ENCODE data around the gene NUDT17.

Gene NUDT17

DNA sequence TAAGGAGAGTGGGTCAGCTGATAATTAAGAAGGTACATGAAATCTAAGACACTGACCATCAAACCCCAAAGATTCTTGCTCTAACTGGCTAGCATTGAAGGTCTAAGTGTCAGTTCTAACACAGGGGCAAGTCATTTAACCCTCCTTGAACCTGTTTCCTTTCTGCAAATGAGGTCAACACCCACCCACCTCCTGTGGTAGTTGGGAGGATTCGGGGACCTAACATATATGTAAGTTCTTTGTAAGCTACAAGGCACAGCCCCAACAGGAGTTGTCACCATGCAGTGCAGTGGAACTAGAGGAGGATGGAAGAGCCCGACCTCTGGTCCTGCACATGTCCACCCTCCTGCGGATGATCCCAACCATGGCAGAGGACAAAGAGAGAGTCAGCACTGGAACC is 2.4 kb downstream of the NUDT17 start:
- no peak for DNase-seq (ENCODE audit: low spot score)

DNA sequence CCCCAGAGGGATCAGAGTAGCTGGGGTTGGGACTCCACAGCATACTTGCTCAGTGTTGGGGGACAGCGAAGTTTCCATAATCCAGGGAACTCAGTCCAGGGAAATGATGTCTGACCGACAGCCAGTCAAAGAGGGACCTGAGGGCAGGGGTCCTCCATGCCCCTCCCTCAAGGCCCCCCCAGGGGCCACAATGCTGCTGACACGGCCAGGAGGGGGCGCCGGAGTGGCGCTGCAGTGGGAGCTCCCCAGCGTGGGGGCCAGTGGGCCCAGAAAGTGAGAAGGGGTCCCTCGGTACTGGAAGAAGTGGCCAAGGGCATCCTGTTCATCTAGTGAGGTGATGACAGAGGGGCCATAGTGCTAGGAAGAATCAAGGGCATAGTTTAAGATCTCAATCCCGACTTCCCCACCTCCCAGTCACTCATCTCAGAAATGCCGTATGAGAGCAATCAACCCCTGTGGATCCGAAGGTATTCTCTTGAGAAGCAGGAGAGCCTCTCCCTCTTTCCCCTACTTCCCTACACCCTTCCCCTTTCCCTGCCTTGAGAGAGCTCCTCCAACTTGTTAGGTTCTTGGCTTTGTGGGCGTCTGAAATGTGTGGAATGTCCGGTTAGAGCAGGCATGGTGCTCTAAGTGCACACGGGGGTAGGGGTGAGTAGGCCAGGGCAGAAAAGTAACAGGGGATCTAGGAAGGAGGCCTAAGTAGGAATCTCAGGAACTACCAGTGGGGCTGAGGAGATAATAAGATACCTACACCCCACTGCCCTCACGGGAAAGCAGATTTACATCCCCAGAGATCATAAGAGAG is 4.1 kb downstream of the NUDT17 start:
- peak; percentile 63 for DNase-seq (ENCODE audit: low spot score)

DNA sequence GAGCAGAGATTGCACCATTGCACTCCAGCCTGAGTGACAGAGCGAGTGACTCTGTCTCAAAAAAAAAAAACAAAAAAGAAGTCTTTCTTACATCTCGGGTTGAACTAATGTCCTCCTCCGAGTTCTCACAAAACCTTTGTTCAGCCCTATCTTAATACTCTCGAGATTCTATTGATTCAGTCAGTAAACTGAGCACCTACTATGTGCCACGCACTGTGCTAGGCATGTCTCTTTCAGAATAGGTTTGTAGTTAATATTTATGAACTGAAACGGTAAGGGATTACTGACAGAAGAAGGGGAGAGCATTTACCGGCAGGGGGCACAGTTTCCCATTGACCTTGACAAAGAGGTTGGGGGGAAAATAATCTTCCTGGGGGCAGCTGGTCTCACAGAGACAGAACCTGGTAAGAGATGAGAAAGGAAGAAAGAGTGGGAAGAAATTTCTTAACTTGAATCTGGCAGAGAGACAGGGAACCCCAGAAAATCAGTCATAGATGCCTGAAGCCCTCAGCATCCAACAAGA is 10.1 kb downstream of the NUDT17 start:
- no peak for DNase-seq (ENCODE audit: low spot score)

DNA sequence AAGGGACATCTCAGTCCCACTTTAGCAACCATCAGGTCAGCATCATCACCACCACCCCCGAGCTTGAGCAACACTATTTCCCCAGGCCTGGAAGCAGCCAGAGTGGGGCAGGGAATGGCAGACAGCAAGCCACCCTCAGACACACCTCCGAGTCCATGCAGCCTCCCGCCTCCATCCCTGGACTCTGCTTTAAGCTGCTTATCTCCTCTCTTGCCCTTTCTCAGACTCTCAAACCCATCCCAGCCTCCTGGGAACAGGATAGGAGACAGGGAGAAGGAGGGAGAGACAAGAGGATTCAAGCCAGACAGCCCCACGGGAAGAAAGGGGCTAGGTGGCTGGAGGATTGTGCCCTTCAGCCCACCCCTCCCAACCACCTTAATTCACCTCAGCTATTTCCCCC is 11.7 kb downstream of the NUDT17 start:
- no peak for DNase-seq (ENCODE audit: low spot score)

DNA sequence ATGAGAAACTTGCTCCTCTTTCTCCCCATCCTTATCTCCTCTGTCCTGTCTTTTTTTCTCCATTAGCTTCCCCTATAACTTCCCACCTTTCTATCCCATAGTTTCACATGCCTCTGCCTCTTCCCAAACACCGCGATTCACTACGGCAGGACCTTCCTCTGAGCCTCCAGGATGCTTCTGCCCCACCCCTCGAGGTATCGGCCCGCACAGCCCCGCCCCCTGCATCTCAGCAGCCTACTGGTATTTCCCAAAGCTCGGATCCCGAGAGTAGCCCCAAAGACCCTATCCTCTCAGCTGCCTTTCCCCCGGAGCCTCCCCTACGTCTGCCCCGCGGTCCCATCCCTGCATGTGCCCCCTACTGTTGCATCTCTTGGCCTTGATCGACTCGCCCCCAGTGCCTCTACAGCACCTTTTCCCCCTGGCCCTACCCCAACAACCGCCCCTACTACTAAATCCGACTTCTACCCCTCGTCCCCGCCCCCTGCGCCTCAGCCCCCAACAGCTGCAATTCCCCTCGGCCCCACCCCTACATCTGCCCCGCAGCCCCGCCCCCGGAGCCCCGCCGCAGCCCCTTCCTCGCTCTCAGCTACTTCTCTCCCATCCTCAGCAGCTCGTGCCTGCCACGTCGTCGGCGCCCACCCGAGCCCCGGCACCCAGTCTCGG is 12.9 kb downstream of the NUDT17 start:
- peak; percentile 64 for DNase-seq (ENCODE audit: low spot score)

DNA sequence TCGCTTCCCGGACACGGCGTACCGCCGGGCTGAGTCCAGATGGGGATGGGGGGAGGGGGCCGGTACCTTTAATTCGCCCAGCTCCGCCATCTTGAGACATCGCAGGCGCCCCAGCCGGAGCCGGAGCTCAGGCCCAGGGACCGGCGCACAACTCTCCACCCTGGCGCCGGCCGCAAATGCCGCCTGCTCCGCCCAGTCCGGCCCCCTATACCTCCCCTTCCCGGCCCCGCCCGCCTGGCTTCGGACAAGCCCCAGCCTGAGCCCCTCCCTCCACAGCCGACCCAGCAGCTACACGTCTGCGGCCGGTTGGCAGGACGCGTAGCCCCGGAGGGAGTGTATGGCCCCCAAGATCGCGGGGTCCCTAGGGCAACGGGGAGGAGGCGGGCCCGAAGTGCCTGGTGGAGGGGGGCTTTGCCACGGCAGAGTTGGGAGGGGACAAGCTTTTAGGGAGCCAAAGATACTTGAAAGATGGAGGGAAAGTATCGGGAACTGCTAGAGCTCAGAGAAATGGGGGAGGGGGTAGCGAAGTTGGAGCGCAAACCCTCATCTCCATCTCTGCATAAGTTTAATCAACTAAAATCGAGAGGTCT is 13.6 kb downstream of the NUDT17 start, which contains the start of gene PIAS3:
Gene PIAS3, minus strand, starts transcription at position 181 of the 590 bp plus-strand sequence. Its CDS starts 91 bp downstream, at position 90.
- DNase-seq (ENCODE audit: low spot score) = peak; percentile 97

DNA sequence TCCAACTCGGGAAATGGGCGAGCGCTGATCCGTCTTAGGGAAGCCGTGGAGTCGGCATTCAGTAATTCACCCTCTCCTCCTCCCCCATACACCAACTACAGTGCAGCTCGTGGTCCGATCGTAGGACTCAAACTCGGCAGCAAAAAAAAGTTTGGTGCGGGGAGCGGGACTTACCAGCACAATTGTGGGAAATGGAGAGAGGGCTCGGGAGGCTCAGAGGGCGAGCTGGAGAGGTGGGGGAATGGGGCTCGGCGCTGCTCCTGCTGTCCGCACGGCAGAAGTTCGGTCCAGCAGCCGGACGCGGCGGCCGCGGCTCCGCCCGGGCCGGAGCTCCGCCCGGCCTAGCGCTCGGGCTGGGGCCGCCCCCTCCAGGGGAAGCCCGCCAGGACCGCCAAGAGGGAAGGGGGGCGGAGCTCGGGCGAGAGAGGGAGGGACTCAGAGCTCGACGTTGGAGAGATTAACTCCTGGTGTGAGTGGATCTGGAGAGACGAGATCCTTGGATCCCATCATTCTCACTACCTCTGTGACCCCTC is 14.1 kb downstream of the NUDT17 start:
- DNase-seq (ENCODE audit: low spot score) = peak; percentile 97

DNA sequence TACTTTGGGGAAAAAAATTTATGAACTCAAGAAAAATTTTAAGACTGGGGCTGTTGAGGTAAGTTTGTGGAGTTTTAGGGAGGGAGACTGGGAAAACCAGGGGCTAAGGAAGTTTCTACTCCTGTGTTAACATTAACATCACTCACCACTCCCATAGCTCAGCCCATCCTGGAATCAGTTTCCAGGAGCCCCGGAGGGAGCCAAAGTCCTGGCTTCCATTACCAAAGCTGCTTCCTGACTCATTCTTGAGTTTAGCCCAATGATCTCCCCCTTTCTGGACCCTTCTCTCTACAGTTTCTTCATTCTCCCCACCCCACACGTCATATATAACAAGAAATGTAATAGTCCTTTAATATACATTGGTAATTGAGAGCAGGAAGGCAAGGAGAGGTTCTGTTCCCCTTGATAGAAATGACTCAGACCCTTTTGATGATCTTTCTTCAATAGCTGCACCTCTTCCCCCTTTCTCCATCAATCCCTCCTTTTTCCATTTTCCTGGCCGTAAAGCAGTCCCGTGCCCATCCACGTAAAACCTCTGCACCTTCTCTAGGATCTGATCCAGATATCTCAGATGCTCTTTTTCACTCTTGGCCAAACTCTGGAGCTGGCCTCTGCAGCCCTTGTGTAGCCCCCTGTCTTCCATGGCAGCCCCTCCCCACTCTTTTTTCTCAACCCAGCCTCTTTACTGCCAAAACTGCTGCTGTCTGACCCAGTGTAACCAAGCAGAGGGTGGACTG is 18.0 kb downstream of the NUDT17 start:
- no peak for DNase-seq (ENCODE audit: low spot score)

DNA sequence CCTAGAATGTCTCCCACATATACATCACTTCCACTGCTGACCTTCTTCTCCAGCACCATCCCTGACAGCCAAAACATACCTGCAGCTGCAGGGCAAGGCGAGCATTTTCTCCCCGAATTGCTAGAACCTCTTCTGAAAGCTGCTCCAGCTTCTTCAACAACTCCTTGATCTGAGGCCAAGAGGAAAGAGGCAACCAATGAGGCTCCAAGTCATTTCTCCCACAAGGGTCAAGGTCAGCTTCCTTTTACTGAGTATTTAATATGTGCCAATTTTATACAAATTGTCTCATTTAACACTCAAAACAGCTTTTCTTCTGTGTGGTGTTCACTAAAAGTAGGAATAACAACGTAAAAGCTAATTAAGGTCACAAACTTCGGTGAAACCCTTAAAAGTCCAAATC is 22.8 kb downstream of the NUDT17 start:
- DNase-seq (ENCODE audit: low spot score) = no peak

DNA sequence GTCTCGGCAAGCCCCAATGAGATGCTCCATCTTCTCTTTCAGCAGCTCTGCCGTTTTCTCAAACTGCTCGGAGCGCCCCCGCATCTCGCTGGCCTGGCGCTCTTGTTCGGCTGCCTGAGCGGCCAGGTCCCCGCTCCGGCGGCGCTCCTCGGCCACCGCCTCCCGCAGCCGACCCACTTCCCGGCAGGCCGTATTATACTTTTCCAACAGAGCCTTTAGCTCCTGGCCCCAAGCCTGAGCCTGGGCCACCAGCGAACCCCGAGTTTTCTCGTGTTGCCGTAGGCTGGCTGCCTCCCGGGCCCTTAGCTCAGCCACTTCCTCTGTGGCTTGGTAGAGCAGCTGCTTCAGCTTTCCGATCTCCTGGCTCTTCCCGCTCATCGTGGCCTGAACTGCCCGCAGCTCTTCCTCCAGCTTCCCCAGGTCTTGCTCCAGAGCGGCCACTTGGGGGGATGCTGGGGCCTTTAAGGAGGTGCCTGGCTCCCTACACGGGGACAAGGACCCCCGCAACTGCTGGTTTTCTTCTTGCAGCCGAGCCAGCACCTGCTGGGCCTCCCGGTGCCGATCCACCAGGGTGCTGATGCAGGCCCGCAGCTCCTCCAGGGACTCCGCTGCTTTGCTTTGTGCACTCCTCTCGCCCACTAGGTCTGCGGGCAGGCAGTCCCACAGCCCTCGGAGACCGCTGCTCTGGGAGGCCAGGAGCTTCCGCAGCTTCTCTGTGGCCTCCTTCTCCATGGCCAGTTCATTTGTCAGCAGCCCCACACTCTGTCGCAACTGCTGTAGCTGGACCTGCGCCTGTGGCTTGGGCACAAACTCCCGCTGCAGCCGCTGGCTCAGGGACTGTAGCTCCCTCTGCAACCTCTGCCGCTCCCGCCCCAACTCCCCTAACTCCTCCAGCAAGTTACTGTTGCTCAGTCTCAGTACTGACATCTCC is 26.8 kb downstream of the NUDT17 start:
- peak; percentile 54 for DNase-seq (ENCODE audit: low spot score)

DNA sequence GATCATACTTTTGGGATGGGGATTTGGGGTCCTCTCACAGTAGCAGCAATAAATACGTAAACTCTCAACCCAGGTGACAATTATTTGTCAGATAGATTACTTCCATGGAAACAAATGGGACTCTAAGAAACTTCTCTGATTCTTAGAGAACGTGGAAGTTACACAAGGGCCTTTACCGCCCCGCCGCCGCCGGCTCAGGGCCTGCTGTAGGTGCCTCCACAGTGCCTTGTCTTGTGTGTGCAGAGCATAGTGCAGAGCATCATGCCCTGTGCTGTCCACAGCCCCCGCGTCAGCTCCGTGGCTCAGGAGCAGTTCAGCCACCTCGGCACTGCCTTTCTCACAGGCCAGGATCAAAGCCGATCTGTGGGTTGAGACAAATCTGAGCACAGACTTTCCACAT is 29.2 kb downstream of the NUDT17 start:
- no peak for DNase-seq (ENCODE audit: low spot score)

DNA sequence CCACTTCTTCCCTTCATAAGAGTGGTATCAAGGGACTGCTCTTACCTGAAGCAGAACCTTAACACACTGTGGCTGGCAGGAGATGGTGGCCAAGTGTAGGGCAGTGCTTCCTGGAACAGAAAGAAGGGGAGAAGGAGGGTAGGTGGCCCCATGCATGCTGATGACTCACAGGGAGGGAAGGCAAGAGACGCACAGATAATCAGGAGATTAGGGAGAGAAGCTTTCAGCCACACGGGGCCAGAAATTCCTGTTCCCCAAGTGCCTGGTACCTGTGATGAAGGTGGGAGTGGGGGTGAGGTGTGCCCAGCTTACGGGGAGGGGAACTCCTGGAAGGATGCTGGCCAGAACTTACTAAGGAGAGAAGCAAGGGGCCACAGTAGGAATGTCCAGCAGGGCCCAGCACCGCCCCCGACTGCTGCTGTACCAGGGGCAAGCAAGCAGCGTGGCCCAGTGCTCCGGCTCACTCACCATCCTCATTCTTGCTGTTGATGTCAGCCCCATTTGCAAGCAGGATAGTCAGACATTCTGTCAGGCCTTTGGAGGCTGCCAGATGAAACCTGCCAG is 32.6 kb downstream of the NUDT17 start:
- no peak for DNase-seq (ENCODE audit: low spot score)

DNA sequence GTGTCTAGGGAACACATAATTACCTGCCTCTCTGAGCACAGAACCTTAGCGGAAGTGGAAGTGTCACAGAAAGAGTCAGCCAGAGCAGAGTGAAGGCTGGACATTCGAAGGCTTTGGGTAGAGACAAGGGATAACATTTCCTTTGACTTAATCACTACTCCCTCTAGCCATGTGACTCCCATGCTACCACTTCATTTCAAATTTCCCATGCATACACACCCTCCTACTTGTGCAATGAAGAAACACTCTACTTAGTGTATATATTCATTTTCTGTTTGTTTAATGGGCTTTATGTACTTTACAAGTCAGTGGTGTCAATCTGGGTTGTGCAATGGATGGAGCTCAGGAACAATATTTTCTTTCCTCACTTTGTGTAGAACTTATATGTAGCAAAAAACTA is 33.3 kb downstream of the NUDT17 start:
- DNase-seq (ENCODE audit: low spot score) = no peak

DNA sequence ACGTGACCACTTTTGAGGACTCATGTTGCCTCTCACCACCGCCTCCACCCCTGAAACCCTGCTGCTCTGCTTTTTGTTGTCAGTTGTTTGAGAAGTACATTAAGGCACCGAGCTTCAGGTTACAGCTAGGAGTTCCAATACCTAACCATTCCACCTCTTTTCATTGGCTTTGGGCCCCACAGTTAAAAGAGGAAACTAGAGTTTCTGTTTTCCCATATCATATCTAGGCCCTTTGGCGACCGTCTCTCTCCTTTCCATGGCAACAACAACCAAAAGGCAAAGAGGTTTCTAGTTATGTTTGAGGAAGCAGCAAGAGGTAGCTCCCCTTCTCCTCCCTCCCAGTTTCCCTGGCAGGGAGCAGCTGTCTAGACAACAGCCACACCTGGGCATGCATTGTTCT is 34.3 kb downstream of the NUDT17 start:
- DNase-seq (ENCODE audit: low spot score) = no peak

DNA sequence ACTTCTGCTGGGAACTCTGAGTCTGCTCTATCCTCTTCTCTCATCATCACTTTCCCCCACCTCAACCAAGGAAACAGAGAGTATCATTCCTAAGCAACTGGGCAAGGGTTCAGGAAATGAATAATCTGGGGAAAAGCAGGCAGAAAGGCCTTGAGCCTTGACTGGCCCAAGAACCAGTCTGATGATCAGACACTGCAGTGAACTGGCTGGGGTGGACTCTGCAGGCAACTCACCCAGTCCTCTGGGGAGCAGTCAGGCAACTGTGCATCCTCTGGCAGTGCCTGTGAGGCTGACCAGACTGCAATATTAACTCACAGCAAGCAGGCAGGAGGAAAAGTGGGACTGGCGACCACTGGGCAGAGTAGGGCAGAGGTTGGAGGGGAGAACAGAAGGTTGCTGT is 39.2 kb downstream of the NUDT17 start:
- peak; percentile 73 for DNase-seq (ENCODE audit: low spot score)

DNA sequence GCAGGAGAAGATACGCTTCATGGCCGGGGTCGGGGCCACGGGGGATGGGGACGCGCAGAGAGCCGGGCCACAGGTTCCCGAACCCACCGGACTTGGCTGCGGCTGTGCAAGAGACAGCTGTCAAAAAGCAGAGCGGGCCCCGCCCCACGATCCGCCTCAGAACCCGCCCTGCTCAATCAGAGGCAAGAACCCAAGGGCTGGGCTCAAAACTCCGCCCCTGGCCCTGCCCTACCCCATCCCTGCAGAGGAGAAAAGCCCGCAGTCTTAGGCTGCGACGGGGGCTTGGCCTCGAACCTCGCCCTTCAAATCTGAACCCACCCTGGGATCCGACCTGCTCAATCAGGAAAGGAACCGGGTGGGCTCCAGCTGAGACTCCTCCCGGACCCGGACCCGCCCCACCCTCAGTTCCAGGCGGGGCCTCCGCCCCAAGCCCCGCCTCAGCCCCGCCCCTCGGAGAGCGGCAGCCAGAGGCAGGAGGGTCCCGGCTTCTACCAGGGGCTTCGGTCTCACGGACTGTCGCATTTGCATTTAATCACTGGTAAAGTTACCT is 40.4 kb downstream of the NUDT17 start, which contains the start of gene ANKRD35:
Gene ANKRD35, minus strand, starts transcription at position 129 of the 550 bp plus-strand sequence. Its CDS starts 108 bp downstream, at position 21.
- peak; percentile 94 for DNase-seq (ENCODE audit: low spot score)

DNA sequence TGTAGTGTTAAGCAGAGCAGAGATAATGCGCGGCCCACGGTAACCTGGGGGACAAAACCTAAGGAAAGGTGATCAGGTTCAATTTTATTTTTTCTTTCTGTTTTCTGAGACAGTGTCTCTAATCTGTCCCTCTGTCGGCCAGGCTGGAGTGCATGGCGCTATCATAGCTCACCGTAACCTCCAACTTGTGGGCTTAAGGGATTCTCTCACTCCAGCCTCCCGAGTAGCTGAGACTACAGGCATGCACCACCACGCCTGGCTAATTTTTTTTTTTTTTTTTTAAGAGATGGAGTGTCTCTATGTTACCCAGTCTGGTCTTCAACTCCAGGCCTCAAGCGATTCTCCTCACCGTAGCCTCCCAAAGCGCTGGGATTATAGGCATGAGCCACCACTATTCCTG is 41.0 kb downstream of the NUDT17 start:
- DNase-seq (ENCODE audit: low spot score) = no peak

DNA sequence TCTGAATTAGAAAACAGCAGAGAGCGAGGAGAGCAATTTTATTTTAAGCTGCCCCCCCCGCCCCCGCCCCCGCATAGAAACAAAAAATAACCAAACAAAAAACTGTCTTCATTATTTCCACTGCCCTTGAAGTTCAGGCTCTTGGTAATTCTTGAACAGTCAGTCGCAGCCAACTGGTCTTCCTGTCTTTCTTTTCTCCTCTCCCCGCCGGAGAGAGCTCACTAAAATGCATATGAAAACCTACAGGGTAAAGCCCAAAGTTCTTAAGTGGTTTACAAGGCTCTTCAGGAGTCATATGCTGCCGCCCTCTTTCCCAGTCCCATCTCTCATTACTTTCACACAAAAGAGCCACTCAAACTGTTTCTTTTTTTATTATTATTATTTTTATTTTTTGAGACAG is 41.4 kb downstream of the NUDT17 start:
- DNase-seq (ENCODE audit: low spot score) = no peak

DNA sequence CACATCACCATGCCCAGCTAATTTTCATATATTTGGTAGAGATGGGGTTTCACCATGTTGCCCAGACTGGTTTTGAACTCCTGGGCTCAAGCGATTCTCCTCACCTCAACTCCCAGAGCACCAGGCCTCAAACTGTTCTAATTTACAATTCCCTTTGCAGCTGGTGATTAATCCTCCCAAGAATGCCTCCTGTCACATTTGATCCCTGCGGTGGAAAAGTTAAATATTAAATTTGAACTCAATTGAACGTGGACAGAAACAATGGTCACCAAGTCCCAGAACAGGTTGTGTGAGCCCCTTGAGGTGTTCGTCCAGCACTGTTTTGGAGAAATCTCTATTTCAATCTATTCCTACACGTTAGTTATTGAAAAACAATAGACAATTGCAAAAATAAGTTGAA is 42.2 kb downstream of the NUDT17 start:
- no peak for DNase-seq (ENCODE audit: low spot score)

DNA sequence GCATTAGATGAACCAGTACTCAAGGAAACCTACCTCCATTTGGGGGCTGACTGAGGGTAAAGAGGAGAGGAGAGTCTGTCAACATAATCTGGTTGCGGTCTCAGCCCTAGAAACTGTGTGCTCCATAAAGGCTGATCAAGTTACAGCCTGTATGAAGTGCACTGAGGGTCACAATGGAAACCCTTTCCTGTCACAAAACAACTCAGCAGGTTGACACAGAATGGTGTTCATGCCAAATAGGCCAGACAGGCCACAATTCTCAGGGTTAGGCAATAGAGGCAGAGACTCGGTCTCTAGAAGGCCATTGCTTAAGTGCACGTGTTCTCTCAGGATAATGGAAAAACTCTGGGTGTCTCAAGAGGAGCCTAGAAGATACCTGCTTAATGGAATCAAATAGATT is 44.3 kb downstream of the NUDT17 start:
- DNase-seq (ENCODE audit: low spot score) = no peak
